HEK293 (cell line): ENCODE measurements around the gene DGUOK.

ENCODE experiments used
- CTCF ChIA-PET: fragments of 350-600 bp; formaldehyde crosslinking; extraction: SDS; loops from one replicate; lab custom pipeline; 2021; ENCODE audit warnings: antibody characterized with exemption; lab: Yijun Ruan, JAX
- POLR2A ChIA-PET: fragments of 300-600 bp; formaldehyde crosslinking; extraction: SDS; loops from one replicate; lab custom pipeline; 2020; ENCODE audit warnings: antibody characterized with exemption, inconsistent platforms; lab: Yijun Ruan, JAX
- H3K27ac ChIP-seq: fragments of 200-500 bp; sonication (Bioruptor generic); 2 replicates; pipeline ENCODE4 v1.5.1; 2014; ENCODE audit warnings: low read depth, low read length, control low read depth, inconsistent platforms; ENCODE audit errors: extremely low read depth
- H3K36me3 ChIP-seq, 2 experiments: fragments of 200-500 bp in 1 of 2; sonication (Bioruptor generic) in 1 of 2; 1 replicate in 1 of 2; 2 replicates in 1 of 2; pipeline ENCODE4 v1.5.1; 2014 to 2017; ENCODE audit warnings: inconsistent platforms in 2 of 2, low read length in 2 of 2; ENCODE audit not compliant: control insufficient read depth in 2 of 2, insufficient read depth in 1 of 2
- H3K4me1 ChIP-seq: fragments of 200-500 bp; sonication (Bioruptor generic); 2 replicates; pipeline ENCODE4 v1.5.1; 2014; ENCODE audit warnings: mild to moderate bottlenecking, low read length, inconsistent platforms; ENCODE audit not compliant: control insufficient read depth, insufficient read depth
- H3K4me3 ChIP-seq: 2 replicates; pipeline ENCODE4 v1.5.1; 2011; ENCODE audit warnings: low read depth, mild to moderate bottlenecking, control low read depth, low read length, moderate library complexity
- H3K9me3 ChIP-seq: fragments of 200-500 bp; sonication (Bioruptor generic); 2 replicates; pipeline ENCODE4 v1.5.1; 2014; ENCODE audit warnings: low read depth, low read length, inconsistent platforms; ENCODE audit not compliant: control insufficient read depth, insufficient read depth
- AEBP2 ChIP-seq: fragments of 450-650 bp; formaldehyde crosslinking; IDR thresholded peaks from 2 replicates; pipeline ENCODE4 v1.5.1; 2016; ENCODE audit warnings: missing biosample characterization, missing genetic modification characterization, borderline replicate concordance
- FEZF1 ChIP-seq: fragments of 450-650 bp; formaldehyde crosslinking; IDR thresholded peaks from 2 replicates; pipeline ENCODE4 v1.5.1; 2016; ENCODE audit warnings: missing biosample characterization, missing genetic modification characterization
- KLF1 ChIP-seq: fragments of 450-650 bp; formaldehyde crosslinking; IDR thresholded peaks from 2 replicates; pipeline ENCODE4 v1.5.1; 2016; ENCODE audit warnings: missing biosample characterization, missing genetic modification characterization
- RBAK ChIP-seq: fragments of 450-650 bp; formaldehyde crosslinking; IDR thresholded peaks from 2 replicates; pipeline ENCODE4 v1.5.1; 2016; ENCODE audit warnings: missing biosample characterization, missing genetic modification characterization
- YY1 ChIP-seq: fragments of 450-650 bp; formaldehyde crosslinking; IDR thresholded peaks from 2 replicates; pipeline ENCODE4 v1.5.1; 2018; ENCODE audit warnings: missing biosample characterization, missing genetic modification characterization
- YY2 ChIP-seq: fragments of 450-650 bp; formaldehyde crosslinking; IDR thresholded peaks from 2 replicates; pipeline ENCODE4 v1.5.1; 2016; ENCODE audit warnings: missing biosample characterization, missing genetic modification characterization
- ZBTB10 ChIP-seq: fragments of 450-650 bp; formaldehyde crosslinking; IDR thresholded peaks from 2 replicates; pipeline ENCODE4 v1.5.1; 2016; ENCODE audit warnings: missing biosample characterization, missing genetic modification characterization
- ZBTB21 ChIP-seq: fragments of 450-650 bp; formaldehyde crosslinking; IDR thresholded peaks from 2 replicates; pipeline ENCODE4 v1.5.1; 2017; ENCODE audit warnings: missing biosample characterization, missing genetic modification characterization
- ZNF157 ChIP-seq: fragments of 450-650 bp; formaldehyde crosslinking; IDR thresholded peaks from 2 replicates; pipeline ENCODE4 v1.5.1; 2016; ENCODE audit warnings: missing biosample characterization, missing genetic modification characterization
- ZNF174 ChIP-seq: fragments of 450-650 bp; formaldehyde crosslinking; IDR thresholded peaks from 2 replicates; pipeline ENCODE4 v1.5.0; 2017; ENCODE audit warnings: missing biosample characterization, mild to moderate bottlenecking, missing genetic modification characterization
- ZNF266 ChIP-seq: fragments of 450-650 bp; formaldehyde crosslinking; IDR thresholded peaks from 2 replicates; pipeline ENCODE4 v1.5.1; 2016; ENCODE audit warnings: missing biosample characterization, missing genetic modification characterization, low read depth
- ZNF324 ChIP-seq: fragments of 450-650 bp; formaldehyde crosslinking; IDR thresholded peaks from 2 replicates; pipeline ENCODE4 v1.5.1; 2016; ENCODE audit warnings: missing biosample characterization, missing genetic modification characterization
- ZNF37A ChIP-seq: fragments of 450-650 bp; IDR thresholded peaks from 2 replicates; pipeline ENCODE4 v1.5.1; 2018; ENCODE audit warnings: missing biosample characterization, missing genetic modification characterization
- ZNF394 ChIP-seq: fragments of 450-650 bp; formaldehyde crosslinking; IDR thresholded peaks from 2 replicates; pipeline ENCODE4 v1.5.1; 2016; ENCODE audit warnings: missing biosample characterization, missing genetic modification characterization, mild to moderate bottlenecking, moderate library complexity, borderline replicate concordance
- ZNF521 ChIP-seq: fragments of 450-650 bp; formaldehyde crosslinking; IDR thresholded peaks from 2 replicates; pipeline ENCODE4 v1.5.1; 2017; ENCODE audit warnings: missing biosample characterization, mild to moderate bottlenecking, missing genetic modification characterization
- ZNF561 ChIP-seq: fragments of 450-650 bp; IDR thresholded peaks from 2 replicates; pipeline ENCODE4 v1.5.1; 2018; ENCODE audit warnings: missing biosample characterization, missing genetic modification characterization, borderline replicate concordance
- ZNF639 ChIP-seq: fragments of 450-650 bp; formaldehyde crosslinking; IDR thresholded peaks from 2 replicates; pipeline ENCODE4 v1.5.1; 2016; ENCODE audit warnings: missing biosample characterization, missing genetic modification characterization
- ZSCAN4 ChIP-seq: fragments of 450-650 bp; formaldehyde crosslinking; IDR thresholded peaks from 2 replicates; pipeline ENCODE4 v1.5.1; 2017; ENCODE audit warnings: missing biosample characterization, missing genetic modification characterization
- TF ChIP-seq, protein P1 (sequence below): fragments of 450-650 bp; formaldehyde crosslinking; IDR thresholded peaks from 2 replicates; pipeline ENCODE4 v1.5.1; 2016; ENCODE audit warnings: missing biosample characterization, missing genetic modification characterization

The DGUOK gene

DNA sequence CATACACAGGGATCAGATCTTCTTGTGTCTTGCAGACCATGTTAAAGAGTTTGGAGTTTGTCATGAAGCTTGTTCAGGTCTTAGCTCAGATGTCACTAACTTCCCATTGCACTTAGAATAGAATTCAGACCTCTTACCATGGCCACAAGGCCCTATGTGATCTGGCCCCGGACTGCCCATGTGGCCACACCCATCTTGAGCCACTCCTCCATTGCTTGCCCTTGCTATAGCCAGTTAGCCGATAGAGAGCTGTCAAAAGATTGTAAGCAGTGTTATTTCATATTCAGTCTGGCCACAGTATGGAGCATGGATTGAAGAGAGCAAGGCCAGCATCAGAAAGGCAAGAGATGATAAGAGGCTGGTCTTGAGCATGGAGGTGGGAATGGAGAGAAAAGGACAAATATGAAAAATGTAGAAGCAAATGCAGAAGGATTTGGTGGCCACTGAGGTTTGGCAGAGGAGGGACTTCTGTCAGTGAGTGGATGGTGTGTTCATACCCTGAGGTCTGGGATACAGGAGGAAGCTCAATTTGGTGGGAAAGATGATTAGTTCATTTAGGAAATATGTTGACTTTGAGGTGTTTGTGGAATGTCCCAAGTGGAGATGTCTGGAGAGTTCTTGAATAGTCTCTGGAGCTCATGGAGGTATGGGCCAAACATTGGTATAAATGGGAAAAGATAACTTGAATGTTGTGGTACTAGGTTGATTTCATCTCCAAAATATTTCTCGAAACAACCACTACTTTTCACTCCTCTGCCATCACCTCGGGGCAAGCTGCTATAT, 10.6 kb downstream of the DGUOK start:
- no peak overlapping the region for H3K4me3 ChIP-seq
- no peaks in the 10 kb centered on the region for H3K9me3 ChIP-seq
- no peaks in the 10 kb centered on the region for H3K4me1 ChIP-seq
- TF ChIP-seq ZNF561 (tag by site-specific recombination) (no peak), RBAK (tag by site-specific recombination) (no peak), ZBTB10 (no peak), ZNF394 (tag by site-specific recombination) (no peak), ZNF521 (tag by site-specific recombination) (no peak), ZNF324 (tag by site-specific recombination) (no peak), ZNF174 (tag by site-specific recombination) (no peak)
- H3K36me3 ChIP-seq: peaks cover 6 to 83% of the 10 kb centered on the region in 2 experiments
- H3K27ac ChIP-seq: no peak overlapping the region
- POLR2A ChIA-PET: interaction anchor here (1.2 kb wide), 1 partner anchor 214 kb away, joined by 3 read pairs; no protein-coding TSS in a partner anchor
- CTCF ChIA-PET: interaction anchor here (1.6 kb wide), 1 partner anchor 16 kb away, joined by 5 read pairs; no protein-coding TSS in a partner anchor

DNA sequence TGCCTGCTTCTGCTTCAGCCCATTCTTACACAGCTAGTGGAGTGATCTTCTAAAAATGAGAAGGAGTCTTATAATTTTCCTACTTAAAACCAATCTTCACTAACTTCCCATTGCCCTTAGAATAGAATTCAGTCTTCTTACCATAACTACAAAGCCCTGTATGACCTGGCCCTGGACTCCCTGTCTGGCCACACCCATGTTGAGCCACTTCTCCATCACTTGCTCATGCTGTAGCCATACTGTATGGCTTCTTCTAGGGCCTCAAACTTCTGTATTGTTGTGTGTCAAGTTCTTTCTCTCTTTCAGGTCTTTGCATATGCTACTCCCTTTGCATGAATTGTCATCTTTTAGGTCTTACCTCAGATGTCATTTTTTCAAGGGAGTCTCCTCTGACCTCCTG, 11.2 kb downstream of the DGUOK start:
- no peak overlapping the region for H3K4me3 ChIP-seq
- peaks cover 7 to 81% of the 10 kb centered on the region in 2 experiments for H3K36me3 ChIP-seq
- H3K4me1 ChIP-seq: no peaks in the 10 kb centered on the region
- no peak for TF ChIP-seq ZNF37A (tag by site-specific recombination)
- H3K9me3 ChIP-seq: no peaks in the 10 kb centered on the region
- H3K27ac ChIP-seq: no peak overlapping the region
- POLR2A ChIA-PET: interaction anchor here (0.6 kb wide), 1 partner anchor 241 kb away, joined by 3 read pairs; the partner anchor contains the start of gene MOB1A
- CTCF ChIA-PET: no interaction called here

GRCh38 chr2:73938718-73939352, 12.2 kb downstream of the DGUOK start:
- CTCF ChIA-PET: interaction anchor here (1.6 kb wide), 1 partner anchor 8 kb away, joined by 4 read pairs; no protein-coding TSS in a partner anchor
- peaks cover 15 to 82% of the 10 kb centered on the region in 2 experiments for H3K36me3 ChIP-seq

More at GRCh38 chr2:73938718-73939352, 12.2 kb downstream of the DGUOK start:
- no peaks in the 10 kb centered on the region for H3K9me3 ChIP-seq
- H3K4me1 ChIP-seq: no peaks in the 10 kb centered on the region
- no peak overlapping the region for H3K27ac ChIP-seq
- POLR2A ChIA-PET: interaction anchor here (0.9 kb wide), 1 partner anchor 12 kb away, joined by 5 read pairs; the partner anchor contains the start of gene DGUOK
- H3K4me3 ChIP-seq: no peak overlapping the region
- TF ChIP-seq YY2 (tag by site-specific recombination) (no peak), FEZF1 (tag by site-specific recombination) (no peak), ZBTB21 (tag by site-specific recombination) (no peak), YY1 (tag by site-specific recombination) (no peak), ZNF639 (tag by site-specific recombination) (no peak), ZNF157 (tag by site-specific recombination) (no peak), ZNF266 (tag by site-specific recombination) (no peak), ZSCAN4 (tag by site-specific recombination) (no peak), KLF1 (no peak), AEBP2 (tag by site-specific recombination) (no peak)
- TF ChIP-seq, protein P1, sequence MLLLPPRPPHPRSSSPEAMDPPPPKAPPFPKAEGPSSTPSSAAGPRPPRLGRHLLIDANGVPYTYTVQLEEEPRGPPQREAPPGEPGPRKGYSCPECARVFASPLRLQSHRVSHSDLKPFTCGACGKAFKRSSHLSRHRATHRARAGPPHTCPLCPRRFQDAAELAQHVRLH: no peak
